ENCODE data around the gene TMEM202.

DNA sequence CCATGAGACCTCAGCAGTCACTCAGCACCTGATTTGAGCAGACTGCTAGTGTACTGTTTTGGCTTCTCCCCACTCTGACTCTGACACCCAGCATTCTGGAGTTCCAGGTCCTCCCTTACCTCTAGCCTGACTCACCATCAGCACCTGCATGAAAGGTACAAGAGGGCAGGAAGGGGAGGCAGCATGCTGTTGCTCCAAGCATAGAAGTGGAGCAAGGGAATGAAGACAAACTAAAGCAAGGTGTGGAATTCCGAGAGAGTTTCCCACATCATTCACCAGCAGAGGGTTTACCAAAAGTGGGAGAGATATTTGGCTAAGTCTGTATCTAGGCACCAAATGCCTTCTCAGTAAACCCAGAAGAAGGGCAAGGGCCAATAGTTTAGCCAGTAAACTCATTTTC is 43.6 kb upstream of the TMEM202 start:
- no peak for TF ChIP-seq BACH2 (CRISPR knock-in tag; IDR thresholded peaks at IDR 0.05; ENCODE audit: borderline replicate concordance)
- TF ChIP-seq, protein P1, sequence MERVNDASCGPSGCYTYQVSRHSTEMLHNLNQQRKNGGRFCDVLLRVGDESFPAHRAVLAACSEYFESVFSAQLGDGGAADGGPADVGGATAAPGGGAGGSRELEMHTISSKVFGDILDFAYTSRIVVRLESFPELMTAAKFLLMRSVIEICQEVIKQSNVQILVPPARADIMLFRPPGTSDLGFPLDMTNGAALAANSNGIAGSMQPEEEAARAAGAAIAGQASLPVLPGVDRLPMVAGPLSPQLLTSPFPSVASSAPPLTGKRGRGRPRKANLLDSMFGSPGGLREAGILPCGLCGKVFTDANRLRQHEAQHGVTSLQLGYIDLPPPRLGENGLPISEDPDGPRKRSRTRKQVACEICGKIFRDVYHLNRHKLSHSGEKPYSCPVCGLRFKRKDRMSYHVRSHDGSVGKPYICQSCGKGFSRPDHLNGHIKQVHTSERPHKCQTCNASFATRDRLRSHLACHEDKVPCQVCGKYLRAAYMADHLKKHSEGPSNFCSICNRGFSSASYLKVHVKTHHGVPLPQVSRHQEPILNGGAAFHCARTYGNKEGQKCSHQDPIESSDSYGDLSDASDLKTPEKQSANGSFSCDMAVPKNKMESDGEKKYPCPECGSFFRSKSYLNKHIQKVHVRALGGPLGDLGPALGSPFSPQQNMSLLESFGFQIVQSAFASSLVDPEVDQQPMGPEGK (CRISPR knock-in tag; IDR thresholded peaks at IDR 0.05; ENCODE audit: borderline replicate concordance): no peak

Measured in SK-N-SH treated with all-trans-retinoic acid at 6 μM for 48 hours (cell line).